Measurements from ENCODE around the gene TENM4. TPM values are rescaled to one million over a fixed set of nuclear protein-coding genes. Genes with fewer than 3 reads are reported as not detected.

TENM4 gene
- polyA plus RNA-seq, 3 donors = 0.31 to 1.7 TPM; not detected in 1

- no peak overlapping the region for H3K4me2 ChIP-seq (replicated peaks; ENCODE audit: extremely low read depth, low read length, poor library complexity, severe bottlenecking)
- H3K4me3 ChIP-seq (replicated peaks in 1 of 3; ENCODE audit: low read depth in 2 of 3, low read length in 3 of 3) = no peak overlapping the region
- no peak overlapping the region for H3K9ac ChIP-seq (ENCODE audit: insufficient read depth, low read length, poor library complexity, severe bottlenecking)
- DNase-seq = no peak
- no peaks in the 10 kb centered on the region for H3K36me3 ChIP-seq (replicated peaks in 1 of 2; ENCODE audit: control insufficient read depth in 1 of 2, insufficient read depth in 2 of 2, low read length in 2 of 2)
- no peaks in the 10 kb centered on the region for H3K4me1 Mint-ChIP-seq
- H3K36me3 Mint-ChIP-seq = no peaks in the 10 kb centered on the region
- H3K27me3 ChIP-seq (ENCODE audit: control insufficient read depth in 2 of 2, insufficient read depth in 2 of 2, low read length in 2 of 2) = no peaks in the 10 kb centered on the region
- TF ChIP-seq, protein P1, sequence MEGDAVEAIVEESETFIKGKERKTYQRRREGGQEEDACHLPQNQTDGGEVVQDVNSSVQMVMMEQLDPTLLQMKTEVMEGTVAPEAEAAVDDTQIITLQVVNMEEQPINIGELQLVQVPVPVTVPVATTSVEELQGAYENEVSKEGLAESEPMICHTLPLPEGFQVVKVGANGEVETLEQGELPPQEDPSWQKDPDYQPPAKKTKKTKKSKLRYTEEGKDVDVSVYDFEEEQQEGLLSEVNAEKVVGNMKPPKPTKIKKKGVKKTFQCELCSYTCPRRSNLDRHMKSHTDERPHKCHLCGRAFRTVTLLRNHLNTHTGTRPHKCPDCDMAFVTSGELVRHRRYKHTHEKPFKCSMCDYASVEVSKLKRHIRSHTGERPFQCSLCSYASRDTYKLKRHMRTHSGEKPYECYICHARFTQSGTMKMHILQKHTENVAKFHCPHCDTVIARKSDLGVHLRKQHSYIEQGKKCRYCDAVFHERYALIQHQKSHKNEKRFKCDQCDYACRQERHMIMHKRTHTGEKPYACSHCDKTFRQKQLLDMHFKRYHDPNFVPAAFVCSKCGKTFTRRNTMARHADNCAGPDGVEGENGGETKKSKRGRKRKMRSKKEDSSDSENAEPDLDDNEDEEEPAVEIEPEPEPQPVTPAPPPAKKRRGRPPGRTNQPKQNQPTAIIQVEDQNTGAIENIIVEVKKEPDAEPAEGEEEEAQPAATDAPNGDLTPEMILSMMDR (IDR thresholded peaks at IDR 0.05) = no peak
- no peaks in the 10 kb centered on the region for H3K9me3 ChIP-seq (replicated peaks in 1 of 2; ENCODE audit: control insufficient read depth in 1 of 2, insufficient read depth in 1 of 2, low read length in 2 of 2)
- H2AFZ ChIP-seq (ENCODE audit: insufficient read depth, low read depth, low read length, poor library complexity, severe bottlenecking) = no peak overlapping the region
- H3K4me3 Mint-ChIP-seq = no peak overlapping the region
- H3K27me3 Mint-ChIP-seq (ENCODE audit: low read depth in 3 of 3) = peaks cover 0 to 6% (median 5%) of the 10 kb centered on the region in 3 donors
- H3K4me1 ChIP-seq (ENCODE audit: control insufficient read depth in 1 of 2, insufficient read depth in 2 of 2, low read length in 2 of 2) = no peaks in the 10 kb centered on the region
- H3K9me3 Mint-ChIP-seq = peaks cover 0 to 2% (median 0%) of the 10 kb centered on the region in 7 donors
- H3K27ac Mint-ChIP-seq = no peak overlapping the region
- whole genome bisulfite sequencing (ENCODE audit: insufficient coverage) = 64% methylated on average over 2 of the region's 7 CpGs
- no peaks in the 10 kb centered on the region for H3K79me2 ChIP-seq (ENCODE audit: insufficient read depth, low read length)
- H3K27ac ChIP-seq (ENCODE audit: low read depth in 1 of 2, low read length in 2 of 2) = no peak overlapping the region
- intact Hi-C loops (cut with micrococcal nuclease) = no loop called here
- no peaks in the 10 kb centered on the region for H4K20me1 ChIP-seq (ENCODE audit: insufficient read depth, low read length)
Measured at GRCh38 chr11:79241852-79242241, 199.0 kb downstream of the TENM4 start.

DNA sequence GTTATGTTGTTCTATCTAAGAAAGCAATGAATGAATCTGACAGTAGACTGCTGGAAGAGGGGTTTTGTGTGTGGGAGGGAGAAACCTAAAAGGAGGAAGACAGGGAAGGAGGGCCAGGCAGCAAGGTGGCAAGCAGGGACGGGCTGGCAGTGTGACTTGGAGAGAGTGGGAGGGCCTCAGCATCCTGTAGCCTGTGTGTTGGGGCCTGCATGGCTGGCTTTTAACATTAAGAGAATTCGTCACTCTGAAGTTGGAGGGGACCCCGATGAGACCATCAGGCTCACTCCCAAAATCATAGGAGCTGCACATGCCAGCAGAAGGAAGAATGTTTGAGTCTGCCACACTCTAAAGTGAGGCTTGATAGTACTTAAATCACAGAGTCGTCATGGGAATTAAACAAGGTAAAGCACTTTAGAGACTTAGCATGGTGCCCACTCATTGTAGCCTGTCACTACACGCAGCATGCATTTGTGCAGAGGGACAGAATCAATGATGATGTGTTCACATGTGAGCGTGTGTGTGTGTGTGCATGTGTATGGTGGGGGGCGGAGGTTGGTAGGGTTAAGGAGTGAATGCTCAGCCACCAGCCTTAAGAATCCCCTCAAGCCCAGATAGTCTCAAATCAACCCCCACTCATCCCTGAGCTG lies 199.5 kb downstream of the TENM4 start:
- H3K27me3 ChIP-seq (ENCODE audit: control insufficient read depth in 2 of 2, insufficient read depth in 2 of 2, low read length in 2 of 2) = no peaks in the 10 kb centered on the region
- H3K9me3 ChIP-seq (replicated peaks in 1 of 2; ENCODE audit: control insufficient read depth in 1 of 2, insufficient read depth in 1 of 2, low read length in 2 of 2) = no peaks in the 10 kb centered on the region
- H4K20me1 ChIP-seq (ENCODE audit: insufficient read depth, low read length) = no peaks in the 10 kb centered on the region
- H3K9ac ChIP-seq (ENCODE audit: insufficient read depth, low read length, poor library complexity, severe bottlenecking) = no peak overlapping the region
- no peak overlapping the region for H3K4me3 ChIP-seq (replicated peaks in 1 of 3; ENCODE audit: low read depth in 2 of 3, low read length in 3 of 3)
- peaks cover 0 to 2% (median 0%) of the 10 kb centered on the region in 7 donors for H3K9me3 Mint-ChIP-seq
- WGBS (ENCODE audit: insufficient coverage) = 97% methylated on average over 3 of the region's 7 CpGs
- no peak overlapping the region for H3K4me2 ChIP-seq (replicated peaks; ENCODE audit: extremely low read depth, low read length, poor library complexity, severe bottlenecking)
- intact Hi-C loops (cut with micrococcal nuclease) = no loop called here
- no peaks in the 10 kb centered on the region for H3K36me3 Mint-ChIP-seq
- no peaks in the 10 kb centered on the region for H3K79me2 ChIP-seq (ENCODE audit: insufficient read depth, low read length)
- no peak overlapping the region for H2AFZ ChIP-seq (ENCODE audit: insufficient read depth, low read depth, low read length, poor library complexity, severe bottlenecking)
- TF ChIP-seq, protein P1 (IDR thresholded peaks at IDR 0.05) = no peak
- H3K4me1 ChIP-seq (ENCODE audit: control insufficient read depth in 1 of 2, insufficient read depth in 2 of 2, low read length in 2 of 2) = no peaks in the 10 kb centered on the region
- peaks cover 0 to 5% (median 5%) of the 10 kb centered on the region in 3 donors for H3K27me3 Mint-ChIP-seq (ENCODE audit: low read depth in 3 of 3)
- no peak overlapping the region for H3K27ac ChIP-seq (ENCODE audit: low read depth in 1 of 2, low read length in 2 of 2)
- no peak for DNase-seq
- H3K4me3 Mint-ChIP-seq = no peak overlapping the region
- no peaks in the 10 kb centered on the region for H3K36me3 ChIP-seq (replicated peaks in 1 of 2; ENCODE audit: control insufficient read depth in 1 of 2, insufficient read depth in 2 of 2, low read length in 2 of 2)
- H3K4me1 Mint-ChIP-seq = no peaks in the 10 kb centered on the region
- H3K27ac Mint-ChIP-seq = no peak overlapping the region

Data from CD14-positive monocyte (primary cell).